H1 (cell line): ENCODE data around the gene DISP1. TPM values are rescaled to one million over a fixed set of nuclear protein-coding genes. Genes with fewer than 3 reads are reported as not detected.

Experiments used
- GTF2F1 ChIP-seq: IDR thresholded peaks from 2 replicates; pipeline ENCODE4 v1.6.1; 2012; ENCODE audit warnings: low read depth, low read length, improper control_type of control experiment, borderline replicate concordance
- polyA plus RNA-seq, 7 experiments: library from polyadenylated mRNA; depleted of rRNA in 3 of 7; stranded (reverse) in 5 of 7; unstranded in 2 of 7; fragments of >200 nt in 5 of 7; fragments of 200-250 nt in 2 of 7; gene quantifications; 1 replicate in 5 of 7; 2 replicates in 1 of 7; 4 replicates in 1 of 7; pipeline versions ENCODE4 v1.2.1 to v1.2.3, GENCODE V29; 2011 to 2013; ENCODE audit warnings: missing spikeins in 2 of 7, mixed read lengths in 2 of 7
- total RNA-seq: library from RNA; stranded (reverse); fragmentation: NEBNext Ultra II Directional; extraction: Animal tissue kit (Norgen Biotek cat#: 25700); gene quantifications from 2 replicates; pipeline ENCODE4 v1.2.1, GENCODE V29; 2021

Gene DISP1
- total and polyA plus RNA-seq, 2 of the 8 experiments (the other 6 are each of a cell fraction or from before 2014, with no cell fraction given), result 4.1 to 6.1 TPM

GRCh38 chr1:222861062-222861461, 46.2 kb downstream of the DISP1 start (continued):
- no peak for TF ChIP-seq GTF2F1

Other genes with a start within 250 kb of the DISP1 start
- 15.9 and 16.7 TPM in 2 replicates for gene TAF1A, start 225.1 kb upstream of the DISP1 start, total RNA-seq
- 2.1 and 3.3 TPM in 2 replicates for gene TAF1A, start 225.1 kb upstream of the DISP1 start, polyA plus RNA-seq (2011; rRNA removed)
- gene MIA3, start 196.9 kb upstream of the DISP1 start, total RNA-seq, result 67.5 and 69.0 TPM in 2 replicates
- gene MIA3, start 196.9 kb upstream of the DISP1 start, polyA plus RNA-seq (2011; rRNA removed), result 105 and 120 TPM in 2 replicates
- gene AIDA, start 102.5 kb upstream of the DISP1 start, total RNA-seq, result 101 and 103 TPM in 2 replicates
- 28.1 and 52.5 TPM in 2 replicates for gene AIDA, start 102.5 kb upstream of the DISP1 start, polyA plus RNA-seq (2011; rRNA removed)
- 26.7 and 28.5 TPM in 2 replicates for gene BROX, start 102.5 kb upstream of the DISP1 start, total RNA-seq
- 2.3 and 3.8 TPM in 2 replicates for gene BROX, start 102.5 kb upstream of the DISP1 start, polyA plus RNA-seq (2011; rRNA removed)
- not detected in 2 replicates for gene FAM177B, start 77.8 kb upstream of the DISP1 start, total RNA-seq
- 0.06 and 0.11 TPM in 2 replicates for gene FAM177B, start 77.8 kb upstream of the DISP1 start, polyA plus RNA-seq (2011; rRNA removed)